ENCODE data around the gene ERFE.

Gene ERFE

DNA sequence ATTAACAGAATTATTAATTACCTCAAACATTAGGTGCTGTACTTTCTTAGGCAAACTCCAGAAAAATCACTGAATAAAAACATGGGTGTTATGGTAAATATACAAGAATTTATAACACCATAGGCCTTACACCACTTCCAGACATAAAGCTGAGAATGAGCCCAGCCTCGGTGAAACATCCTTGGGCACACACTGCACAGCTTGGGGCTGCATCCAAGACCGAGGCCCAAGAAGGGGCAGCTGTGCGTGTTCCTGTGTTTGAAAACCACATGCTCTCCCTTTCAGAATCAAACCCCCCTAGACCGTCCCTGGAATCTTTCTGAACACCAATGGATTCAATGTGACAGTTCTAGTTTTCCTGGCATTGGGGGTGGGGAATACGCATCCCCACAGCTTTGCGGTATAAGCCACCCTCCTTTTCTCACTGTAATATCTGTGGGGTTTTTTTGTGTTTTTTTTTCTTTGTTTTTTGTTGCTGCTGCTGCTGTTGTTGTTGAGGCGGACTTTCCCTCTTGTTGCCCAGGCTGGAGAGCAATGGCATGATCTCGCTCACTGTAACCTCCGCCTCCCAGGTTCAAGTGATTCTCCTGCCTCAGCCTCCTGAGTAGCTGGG, 12.9 kb downstream of the ERFE start:
- TF ChIP-seq, protein P1, sequence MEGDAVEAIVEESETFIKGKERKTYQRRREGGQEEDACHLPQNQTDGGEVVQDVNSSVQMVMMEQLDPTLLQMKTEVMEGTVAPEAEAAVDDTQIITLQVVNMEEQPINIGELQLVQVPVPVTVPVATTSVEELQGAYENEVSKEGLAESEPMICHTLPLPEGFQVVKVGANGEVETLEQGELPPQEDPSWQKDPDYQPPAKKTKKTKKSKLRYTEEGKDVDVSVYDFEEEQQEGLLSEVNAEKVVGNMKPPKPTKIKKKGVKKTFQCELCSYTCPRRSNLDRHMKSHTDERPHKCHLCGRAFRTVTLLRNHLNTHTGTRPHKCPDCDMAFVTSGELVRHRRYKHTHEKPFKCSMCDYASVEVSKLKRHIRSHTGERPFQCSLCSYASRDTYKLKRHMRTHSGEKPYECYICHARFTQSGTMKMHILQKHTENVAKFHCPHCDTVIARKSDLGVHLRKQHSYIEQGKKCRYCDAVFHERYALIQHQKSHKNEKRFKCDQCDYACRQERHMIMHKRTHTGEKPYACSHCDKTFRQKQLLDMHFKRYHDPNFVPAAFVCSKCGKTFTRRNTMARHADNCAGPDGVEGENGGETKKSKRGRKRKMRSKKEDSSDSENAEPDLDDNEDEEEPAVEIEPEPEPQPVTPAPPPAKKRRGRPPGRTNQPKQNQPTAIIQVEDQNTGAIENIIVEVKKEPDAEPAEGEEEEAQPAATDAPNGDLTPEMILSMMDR (conservative IDR thresholded peaks at IDR 0.05): no peak
- H3K27ac ChIP-seq: peak overlapping the region; percentile 90

DNA sequence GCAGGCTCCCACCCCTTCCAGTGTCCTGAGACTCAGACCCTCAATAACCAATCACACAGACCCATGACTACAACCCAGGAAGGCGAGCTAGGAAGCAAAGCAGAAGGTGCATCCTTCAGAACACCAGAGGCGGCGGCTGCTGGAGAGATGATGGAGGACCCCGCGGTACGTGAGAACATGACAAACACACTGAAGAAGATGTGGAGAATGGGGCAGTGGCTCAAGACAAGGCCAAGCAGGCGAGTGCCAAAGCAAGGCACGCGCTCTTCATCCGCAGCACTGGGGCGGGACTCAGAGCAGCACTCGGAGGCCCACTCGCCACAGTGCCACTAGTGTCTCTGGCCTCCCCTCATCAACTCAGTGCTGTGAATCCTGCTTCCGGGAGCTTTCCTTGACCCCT, 13.7 kb downstream of the ERFE start:
- TF ChIP-seq, protein P1 (conservative IDR thresholded peaks at IDR 0.05): no peak
- no peak overlapping the region for H3K27ac ChIP-seq

DNA sequence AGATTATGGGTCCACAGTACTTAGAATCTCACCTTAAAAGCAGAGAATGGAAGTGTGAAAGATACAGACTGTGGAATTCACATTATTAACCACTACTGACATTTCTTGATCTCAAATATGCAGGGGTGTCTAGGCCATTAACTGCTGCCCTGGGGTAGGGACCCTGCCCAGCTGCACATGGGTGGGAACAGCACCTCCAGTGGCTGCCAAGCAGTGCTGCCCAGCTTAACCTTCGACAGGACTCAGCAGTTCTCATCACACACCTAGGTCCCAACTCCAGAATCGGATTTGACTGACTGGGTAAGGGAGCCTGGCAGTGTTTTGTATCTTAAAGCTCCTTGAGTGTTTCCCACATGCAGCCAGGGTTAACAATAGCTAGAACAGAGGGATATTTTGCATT, 14.9 kb downstream of the ERFE start:
- peak overlapping the region; percentile 74 for H3K27ac ChIP-seq
- TF ChIP-seq, protein P1 (conservative IDR thresholded peaks at IDR 0.05): peak; percentile 36

DNA sequence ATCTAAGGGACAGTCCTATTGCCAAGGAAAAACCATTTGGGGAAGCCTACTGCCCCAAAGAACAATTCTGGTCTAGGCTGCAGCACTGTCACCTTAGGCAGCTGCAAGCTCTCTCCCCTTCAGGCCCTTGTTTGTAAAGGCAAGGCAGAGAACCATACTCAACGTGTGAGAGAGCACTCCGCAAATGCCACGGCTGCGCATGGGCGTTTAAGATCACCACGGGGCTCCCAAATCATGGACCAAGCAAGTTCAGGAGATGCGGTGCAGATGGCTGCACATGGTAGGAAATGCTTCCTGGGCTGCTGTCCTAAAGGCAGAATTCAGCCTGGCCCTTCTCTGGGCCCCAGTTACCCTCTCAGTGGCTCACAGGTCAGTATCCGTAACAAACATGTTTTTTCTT, 15.5 kb downstream of the ERFE start:
- TF ChIP-seq, protein P1 (conservative IDR thresholded peaks at IDR 0.05): no peak
- H3K27ac ChIP-seq: peak overlapping the region; percentile 74

DNA sequence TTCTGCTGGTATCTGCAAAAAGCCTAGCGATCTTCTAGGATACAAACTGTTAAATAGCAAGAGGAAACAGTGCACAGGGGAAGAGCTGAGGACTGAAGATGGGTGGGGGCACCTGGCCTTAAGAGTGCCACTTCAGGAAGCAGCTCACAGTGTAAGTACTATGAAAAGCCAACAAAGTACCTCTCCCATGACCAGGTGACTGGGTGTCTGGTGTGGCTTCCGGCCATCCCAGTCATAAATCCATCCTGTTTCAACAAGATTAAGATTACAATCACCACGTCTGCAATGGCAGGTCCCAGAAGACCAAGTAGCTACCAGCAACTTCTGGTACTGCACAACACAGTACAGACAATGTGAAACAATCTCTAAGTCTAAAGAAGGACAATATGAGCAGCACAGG, 15.9 kb downstream of the ERFE start:
- peak overlapping the region; percentile 74 for H3K27ac ChIP-seq
- TF ChIP-seq, protein P1 (conservative IDR thresholded peaks at IDR 0.05): no peak

DNA sequence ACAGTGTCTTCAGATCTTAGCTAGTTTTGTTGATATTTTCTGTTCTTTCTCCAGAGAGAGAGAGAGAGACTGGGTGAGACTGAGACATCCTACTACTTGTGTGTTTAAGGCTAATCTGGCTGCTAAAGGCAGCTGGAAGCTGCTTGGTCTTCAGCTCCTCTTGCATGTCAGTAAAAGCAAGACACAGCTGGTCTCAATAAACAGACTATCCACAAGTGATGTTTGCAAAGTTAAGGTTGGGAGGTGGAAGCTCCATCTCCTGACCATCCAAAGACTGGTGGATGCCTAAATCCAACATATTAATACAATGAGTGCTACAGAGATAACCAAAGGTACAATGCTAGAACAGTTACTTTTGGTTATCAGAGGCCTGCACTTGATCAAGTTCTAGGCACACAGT, 17.8 kb downstream of the ERFE start:
- peak overlapping the region; percentile 74 for H3K27ac ChIP-seq
- TF ChIP-seq, protein P1 (conservative IDR thresholded peaks at IDR 0.05): no peak

DNA sequence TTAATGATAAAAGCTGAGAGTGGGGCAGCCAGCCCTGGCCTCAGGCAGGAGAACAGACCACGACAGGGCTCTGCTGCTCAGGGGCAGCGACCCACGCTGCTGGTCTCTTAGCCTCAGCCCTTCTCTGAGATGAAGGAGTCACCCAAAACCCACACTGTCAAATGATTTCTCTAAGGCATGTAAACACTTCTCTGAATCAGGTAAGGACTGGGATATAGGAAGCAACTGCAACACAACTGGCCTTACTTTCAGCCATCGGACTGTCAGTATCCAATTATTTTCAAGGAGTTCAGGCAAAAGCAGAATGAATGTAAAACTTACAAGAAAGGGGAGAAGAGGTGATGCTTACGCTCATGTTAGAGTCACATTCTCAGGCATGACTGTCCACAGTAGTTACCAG, 21.8 kb downstream of the ERFE start:
- TF ChIP-seq, protein P1 (conservative IDR thresholded peaks at IDR 0.05): no peak
- H3K27ac ChIP-seq: no peak overlapping the region
